ENCODE measurements around the gene LIN54.
A peak's percentile ranks its signal among the peaks of the same experiment; 100 is the strongest.
"Not testable (repeated sequence)": the region's sequence is repeated elsewhere in the genome, so short reads cannot be mapped to it uniquely, and the experiment has no call there.

LIN54 gene

DNA sequence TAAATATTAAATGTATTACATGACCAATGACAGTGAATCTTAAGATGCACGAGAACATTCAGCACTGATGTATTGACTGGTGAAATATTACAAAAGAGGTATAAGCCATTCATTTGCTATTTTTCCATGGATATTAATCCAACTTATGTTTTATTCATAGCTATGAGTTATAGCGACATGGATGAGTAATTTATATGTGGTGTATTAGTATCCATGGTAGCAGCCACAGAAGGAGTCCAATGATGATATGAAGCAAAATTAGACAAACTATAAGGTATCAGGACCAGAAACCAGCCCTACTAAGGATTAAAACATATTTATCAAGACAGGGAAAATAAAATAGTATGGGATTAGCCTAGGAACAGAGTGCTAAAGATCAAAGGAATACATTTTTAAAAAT is 59.4 kb downstream of the LIN54 start:
- no peak for DNase-seq (ENCODE audit: low read depth in 1 of 2, low spot score in 1 of 2)

DNA sequence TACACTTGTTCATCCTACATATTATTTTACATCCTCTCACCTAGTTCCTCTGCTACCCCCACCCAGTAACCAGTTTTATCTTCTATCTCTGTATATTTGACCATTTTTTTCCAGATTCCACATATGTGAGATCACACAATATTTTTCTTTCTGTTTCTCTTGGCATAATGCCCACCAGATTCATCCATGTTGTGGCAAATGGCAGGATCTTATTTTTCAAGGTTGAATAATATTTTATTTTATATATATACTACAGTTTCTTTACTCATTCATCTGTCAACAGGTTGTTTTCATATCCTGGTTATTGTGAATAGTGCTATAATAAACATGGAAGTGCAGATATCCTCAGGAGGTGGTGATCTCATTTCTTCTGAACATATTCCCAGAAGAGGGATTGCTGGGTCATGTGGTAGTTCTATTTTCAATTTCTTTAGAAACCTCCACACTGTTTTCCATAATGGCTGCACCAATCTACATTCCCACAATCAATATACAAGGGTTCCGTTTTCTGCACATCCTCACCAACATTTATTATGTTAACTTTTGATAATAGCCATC is 61.9 kb downstream of the LIN54 start:
- DNase-seq (ENCODE audit: low read depth in 1 of 2, low spot score in 1 of 2): no peak

DNA sequence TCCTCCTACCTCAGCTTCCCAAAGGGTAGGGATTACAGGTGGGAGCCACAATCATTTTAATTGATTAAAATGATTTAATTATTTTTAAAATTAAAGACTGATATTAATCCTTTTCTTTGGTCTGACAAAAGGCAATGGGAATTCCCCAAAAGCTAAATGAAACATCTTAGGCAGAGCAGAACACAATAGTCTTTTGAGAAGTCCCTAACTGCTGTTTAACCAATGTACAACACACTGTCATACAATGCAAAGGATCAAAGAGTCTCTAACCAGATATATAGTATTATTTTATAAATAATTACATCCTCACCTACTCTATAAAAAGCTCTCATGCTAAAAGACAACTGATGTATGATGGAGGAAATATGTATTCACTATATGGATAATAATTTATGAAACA is 63.1 kb downstream of the LIN54 start:
- no peak for DNase-seq (ENCODE audit: low read depth in 1 of 2, low spot score in 1 of 2)

DNA sequence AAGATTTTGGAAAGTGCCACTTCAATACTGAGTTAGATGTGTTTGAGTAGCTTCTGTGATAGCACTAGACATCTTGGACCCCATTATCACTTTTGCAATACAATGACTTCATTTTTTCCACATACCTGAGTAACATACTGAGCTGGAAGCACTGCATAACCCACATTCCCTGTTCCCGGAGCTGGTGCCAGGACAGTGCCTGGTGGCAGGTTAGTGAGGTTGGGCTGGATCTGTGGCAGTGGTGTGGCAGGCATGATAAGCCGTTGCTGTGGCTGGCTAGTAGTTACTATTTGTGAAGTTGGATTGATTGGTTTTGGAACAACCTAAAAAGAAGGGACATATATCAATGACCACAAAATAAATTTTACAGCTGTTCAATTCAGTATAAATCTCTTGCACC is 71.2 kb downstream of the LIN54 start:
- no peak for DNase-seq (ENCODE audit: low read depth in 1 of 2, low spot score in 1 of 2)

DNA sequence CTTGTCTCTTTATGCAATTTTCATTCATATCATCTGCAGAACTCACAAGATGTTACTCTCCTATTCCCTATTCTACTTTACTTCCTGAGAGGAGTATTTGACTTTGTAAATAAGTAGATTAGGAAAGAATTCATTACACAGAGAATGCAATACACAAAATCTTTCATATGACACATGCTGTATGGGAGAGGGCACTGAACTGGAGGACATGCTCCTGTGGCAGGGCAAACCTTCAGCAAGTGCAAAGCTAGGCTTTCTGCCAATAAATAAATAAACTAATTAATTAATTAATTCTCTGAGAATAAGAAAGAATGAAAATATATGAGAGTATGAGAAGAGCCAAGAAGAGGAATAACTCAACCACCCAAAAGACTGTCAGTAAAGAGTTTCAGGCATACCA is 76.2 kb downstream of the LIN54 start:
- DNase-seq (ENCODE audit: low read depth in 1 of 2, low spot score in 1 of 2): no peak

DNA sequence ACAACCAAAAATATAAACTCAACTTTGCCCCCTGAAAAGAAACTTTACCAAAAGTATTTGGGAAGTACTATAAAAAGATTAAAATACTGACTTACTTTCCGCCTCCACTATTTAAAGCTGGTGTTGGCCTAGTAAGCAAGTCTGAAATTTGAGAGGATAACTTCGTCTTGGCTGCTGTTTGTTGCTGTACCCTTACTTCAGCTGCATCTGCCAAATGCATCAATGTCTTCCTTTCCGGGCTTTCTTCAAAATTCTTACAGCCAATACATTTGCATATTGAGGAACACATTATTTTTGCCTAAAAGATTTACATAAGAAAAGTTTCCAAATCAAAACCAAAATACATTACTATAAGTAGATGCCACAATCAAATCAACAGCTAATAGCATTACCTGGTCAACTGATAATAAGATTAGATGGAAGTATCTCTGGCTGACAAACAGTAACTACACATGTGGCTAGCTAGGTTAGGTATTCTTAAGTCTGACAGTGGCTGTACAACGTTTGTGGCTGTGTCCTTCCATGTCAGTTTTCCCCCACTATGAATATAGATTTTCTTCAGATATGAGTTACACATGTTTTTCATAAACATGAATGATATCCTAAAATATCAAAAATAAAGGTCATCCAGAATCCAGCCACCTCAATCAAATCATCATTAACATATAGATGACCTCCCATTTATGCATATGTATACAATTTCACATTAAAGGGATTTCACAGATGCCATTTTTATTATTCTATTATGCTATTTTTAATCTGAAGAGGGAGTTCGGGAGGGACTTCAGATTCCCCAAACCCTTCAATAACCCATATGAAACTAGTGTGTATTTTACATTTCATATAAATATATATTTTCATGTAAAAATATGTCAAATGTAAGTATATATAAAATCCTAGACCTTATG is 79.5 kb downstream of the LIN54 start:
- DNase-seq (ENCODE audit: low read depth in 1 of 2, low spot score in 1 of 2): no peak

DNA sequence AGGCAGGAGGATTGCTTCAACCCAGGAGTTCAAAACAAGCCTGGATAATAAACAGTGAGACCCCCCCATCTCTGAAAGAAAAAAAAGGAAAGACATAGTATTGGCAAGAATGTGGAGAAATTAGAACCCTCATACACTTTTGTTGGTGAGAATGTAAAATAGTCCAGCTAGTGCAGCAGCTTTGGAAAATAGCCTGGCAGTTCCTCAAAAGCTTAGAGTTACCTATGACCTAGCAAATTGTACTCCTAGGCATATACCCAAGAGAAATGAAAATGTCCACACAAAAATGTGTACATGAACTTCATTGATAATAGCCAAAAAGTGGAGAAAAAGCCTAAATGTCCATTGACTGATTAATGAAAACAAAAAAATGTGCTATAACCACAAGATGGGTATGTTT is 88.8 kb downstream of the LIN54 start:
- DNase-seq (ENCODE audit: low read depth in 1 of 2, low spot score in 1 of 2): no peak

DNA sequence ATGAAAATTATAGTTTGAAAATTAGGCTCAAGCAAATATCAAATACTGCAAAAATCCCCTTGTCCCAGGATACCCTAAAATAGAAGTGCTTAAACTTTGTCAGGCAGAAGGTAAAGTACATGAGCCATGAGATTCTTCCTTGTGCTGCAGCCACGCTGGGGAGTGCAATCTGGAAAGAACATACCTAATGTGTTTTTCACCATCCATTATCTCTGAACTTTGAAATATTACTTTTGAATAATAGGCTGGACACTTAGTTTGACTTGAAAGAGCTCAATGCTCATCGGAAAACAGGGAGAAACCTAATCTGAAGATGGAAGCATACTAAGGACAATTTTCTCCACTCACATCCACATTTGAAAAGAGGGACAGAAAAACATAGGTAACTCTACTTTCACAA is 91.2 kb downstream of the LIN54 start:
- DNase-seq (ENCODE audit: low read depth in 1 of 2, low spot score in 1 of 2): no peak

DNA sequence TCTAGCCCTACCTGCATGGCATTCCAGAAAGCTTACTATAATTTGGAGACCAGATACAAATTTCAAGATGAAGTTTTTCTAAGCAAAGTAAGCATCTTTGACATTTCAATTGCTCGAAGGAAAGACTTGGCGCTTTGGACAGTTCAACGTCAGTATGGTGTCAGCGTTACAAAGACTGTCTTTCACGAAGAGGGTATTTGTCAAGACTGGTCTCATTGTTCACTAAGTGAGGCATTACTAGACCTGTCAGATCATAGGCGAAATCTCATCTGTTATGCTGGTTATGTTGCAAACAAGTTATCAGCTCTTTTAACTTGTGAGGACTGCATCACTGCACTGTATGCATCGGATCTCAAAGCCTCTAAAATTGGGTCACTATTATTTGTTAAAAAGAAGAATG is 92.5 kb downstream of the LIN54 start:
- DNase-seq (ENCODE audit: low read depth in 1 of 2, low spot score in 1 of 2): no peak

DNA sequence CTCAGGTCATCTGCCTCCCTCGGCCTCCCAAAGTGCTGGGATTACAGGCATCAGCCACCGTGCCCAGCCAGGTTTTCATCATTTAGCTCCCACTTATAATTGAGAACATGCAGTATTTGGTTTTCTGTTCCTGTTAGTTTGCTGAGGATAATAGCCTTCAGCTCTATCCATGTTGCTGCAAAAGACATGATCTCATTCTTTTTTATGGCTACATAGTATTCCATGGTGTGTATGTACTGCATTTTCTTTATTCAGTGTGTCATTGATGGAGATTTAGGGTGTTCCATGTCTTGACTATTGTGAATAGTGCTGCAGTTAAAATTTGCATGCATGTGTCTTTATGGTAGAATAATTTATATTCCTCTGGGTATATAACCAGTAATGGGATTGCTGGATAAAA is 96.7 kb downstream of the LIN54 start:
- not testable (repeated sequence) for DNase-seq (ENCODE audit: low read depth in 1 of 2, low spot score in 1 of 2)

DNA sequence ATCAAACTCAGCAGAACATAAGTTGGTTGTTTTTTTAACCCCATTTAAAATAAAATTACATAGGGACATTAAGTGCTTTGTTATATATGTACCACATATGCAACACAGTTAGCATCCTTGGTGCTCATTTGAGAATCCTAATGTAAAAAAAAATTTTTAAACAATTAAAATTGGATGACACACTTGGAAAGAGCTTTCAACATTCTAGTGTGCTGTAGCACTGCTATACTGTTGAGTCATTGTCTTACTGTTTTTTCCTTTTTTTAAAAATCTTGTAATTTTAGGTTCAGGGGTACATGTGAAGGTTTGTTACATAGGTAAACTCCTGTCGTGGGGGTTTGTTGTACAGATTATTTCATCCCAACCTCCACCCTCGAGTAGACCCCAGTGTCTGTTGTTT is 97.3 kb downstream of the LIN54 start:
- no peak for DNase-seq (ENCODE audit: low read depth in 1 of 2, low spot score in 1 of 2)

DNA sequence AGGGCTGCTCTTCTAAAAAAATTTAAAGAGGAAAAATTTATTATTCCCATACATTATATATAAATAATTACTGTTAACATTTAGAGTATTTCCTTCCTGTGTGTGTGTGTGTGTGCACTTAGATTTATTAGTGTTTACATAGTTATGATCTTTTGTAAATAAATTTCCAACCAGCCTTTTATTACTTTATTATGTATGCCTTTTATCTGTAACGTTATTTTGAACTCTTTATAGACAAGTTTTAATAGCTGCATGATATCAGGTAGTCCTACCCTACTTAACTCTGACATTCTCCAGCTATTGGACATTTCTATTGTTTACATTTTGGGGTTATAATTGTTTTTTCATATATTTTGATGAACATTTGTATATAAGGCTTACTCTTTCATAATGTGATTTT is 101.3 kb downstream of the LIN54 start:
- no peak for DNase-seq (ENCODE audit: low read depth in 1 of 2, low spot score in 1 of 2)

DNA sequence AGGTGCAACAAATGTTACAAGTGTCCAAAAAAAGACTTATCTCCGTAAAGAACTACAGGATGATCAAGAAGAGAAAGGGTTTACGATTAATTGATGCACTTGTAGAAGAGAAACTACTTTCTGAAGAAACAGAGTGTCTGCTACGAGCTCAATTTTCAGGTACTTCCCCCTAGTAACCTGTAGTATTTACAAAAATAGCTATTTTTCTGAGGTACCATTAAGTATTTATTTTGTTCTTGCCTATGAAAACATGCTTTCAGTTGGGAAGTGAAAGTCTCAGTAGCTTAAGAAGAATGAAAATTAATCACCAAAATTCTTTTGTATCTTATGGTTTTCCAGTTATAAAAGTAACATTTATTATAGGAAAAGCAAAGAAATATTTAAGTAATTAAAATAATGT is 104.2 kb downstream of the LIN54 start:
- no peak for DNase-seq (ENCODE audit: low read depth in 1 of 2, low spot score in 1 of 2)

DNA sequence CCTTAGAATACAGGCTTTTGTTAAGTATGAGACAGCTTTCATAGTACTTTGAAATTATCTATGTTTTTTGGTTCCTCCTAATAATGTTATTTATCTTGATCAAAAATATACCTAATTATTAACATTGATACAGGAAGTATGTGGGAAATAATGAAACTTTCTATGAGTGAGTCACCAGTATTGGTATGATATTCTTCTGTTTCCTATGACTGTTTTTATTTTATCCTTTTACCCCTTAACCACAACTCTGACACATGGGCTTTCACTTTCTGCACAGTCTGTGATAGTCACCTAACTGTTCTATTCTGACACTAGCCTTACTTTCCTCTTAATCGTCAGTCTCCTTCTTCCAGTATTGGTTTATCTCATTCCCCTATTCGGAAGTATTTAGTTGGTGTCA is 105.4 kb downstream of the LIN54 start:
- DNase-seq (ENCODE audit: low read depth in 1 of 2, low spot score in 1 of 2): no peak

DNA sequence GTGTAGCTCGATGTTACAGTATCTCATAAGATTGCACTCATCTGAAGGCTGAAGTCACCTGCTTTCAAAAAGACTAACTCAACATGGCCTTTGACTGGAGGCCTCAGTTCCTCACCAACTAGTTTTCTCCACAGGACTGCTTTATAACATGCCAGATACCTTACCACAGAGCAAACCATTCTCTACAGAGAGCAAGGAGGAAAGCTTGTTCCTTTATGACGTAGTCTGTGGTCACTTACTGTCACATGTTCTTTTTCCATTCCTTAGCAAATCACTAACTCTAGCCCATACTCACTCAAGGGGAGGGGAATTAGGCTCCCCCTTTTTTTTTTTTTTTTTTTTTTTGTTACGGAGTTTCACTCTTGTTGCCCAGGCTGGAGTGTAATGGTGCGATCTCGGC is 106.9 kb downstream of the LIN54 start:
- no peak for DNase-seq (ENCODE audit: low read depth in 1 of 2, low spot score in 1 of 2)

DNA sequence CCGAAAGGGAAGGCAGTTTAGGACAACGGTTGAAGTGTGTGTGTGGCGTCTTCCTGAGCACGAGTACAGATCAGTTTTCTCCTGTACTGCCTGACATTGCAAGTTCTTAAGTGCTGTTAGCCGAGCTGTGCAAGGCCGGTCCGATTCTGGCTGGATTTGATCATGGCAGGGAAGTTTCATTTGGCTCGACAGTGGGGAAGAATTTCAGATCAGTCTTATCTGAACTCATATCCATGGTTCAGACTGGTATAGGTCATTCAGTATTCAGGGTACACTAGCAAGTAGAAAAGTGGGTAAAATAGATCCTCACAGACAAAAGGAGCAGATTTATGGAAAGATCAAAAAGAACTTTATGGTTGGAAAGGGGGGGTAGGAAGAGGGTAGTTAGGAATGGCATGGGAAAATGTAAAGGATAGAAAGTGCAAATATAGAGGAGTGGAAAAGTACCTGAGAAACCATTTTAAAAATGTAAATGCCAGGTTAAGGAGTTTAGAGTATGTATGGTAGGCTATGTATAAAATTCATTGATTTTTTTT is 109.4 kb downstream of the LIN54 start:
- no peak for DNase-seq (ENCODE audit: low read depth in 1 of 2, low spot score in 1 of 2)

DNA sequence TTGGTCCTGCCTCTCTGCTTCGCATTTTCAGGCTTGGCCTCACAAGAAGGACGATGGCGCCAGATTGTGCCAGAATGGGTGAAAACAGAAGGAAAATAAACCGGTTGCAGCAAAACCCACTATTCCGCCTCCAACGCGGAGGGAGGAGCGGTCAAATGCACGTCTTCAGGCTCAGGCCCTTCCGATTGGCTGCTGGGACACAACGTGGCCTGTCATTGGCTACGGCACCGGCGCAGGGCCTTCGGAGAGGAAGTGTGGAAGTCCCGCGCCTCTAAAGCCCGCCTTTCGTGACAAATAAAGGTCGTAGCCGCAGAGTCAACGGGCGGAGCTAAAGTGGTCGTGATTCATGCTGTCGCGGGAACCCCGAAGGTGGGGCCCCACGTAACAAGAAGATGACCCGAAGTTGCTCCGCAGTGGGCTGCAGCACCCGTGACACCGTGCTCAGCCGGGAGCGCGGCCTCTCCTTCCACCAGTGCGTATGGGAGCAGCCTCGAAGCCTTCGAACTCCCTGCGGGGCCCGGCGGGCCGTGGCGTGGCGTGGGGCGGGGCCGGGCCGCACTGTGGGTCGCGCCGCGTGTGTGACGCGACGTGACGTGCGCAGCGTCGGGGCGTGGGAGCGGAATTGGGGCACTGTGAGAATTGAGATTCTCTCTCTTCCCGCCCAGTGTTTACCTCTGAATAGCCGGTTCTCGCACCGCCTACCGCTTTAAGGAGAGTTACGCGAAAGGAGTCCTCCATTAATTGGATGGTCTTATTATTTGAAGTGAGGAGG is 110.0 kb downstream of the LIN54 start, which contains the start of gene THAP9:
TSS of gene THAP9 (plus strand) at position 325 of the 772 bp plus-strand sequence. CDS start at position 393, 68 bp downstream.
- peak; percentile 89 to 95 for DNase-seq (ENCODE audit: low read depth in 1 of 2, low spot score in 1 of 2)

DNA sequence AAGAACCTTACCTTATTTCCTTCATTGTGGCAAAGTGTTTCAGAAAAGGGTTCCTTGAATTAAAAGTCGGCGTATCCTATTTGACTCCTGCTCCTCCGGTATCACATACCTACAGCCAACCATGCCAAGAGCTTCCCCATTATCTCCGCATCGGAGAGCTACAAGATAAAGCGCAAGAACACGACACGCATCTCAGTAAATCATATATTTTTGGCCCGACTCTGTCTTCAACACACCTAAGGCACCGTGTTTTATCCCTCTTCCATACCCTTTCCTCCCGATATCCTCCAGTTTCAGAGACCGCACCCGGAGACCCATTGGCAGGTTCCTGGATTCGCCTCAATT is 110.6 kb downstream of the LIN54 start:
- DNase-seq (ENCODE audit: low read depth in 1 of 2, low spot score in 1 of 2): no peak

DNA sequence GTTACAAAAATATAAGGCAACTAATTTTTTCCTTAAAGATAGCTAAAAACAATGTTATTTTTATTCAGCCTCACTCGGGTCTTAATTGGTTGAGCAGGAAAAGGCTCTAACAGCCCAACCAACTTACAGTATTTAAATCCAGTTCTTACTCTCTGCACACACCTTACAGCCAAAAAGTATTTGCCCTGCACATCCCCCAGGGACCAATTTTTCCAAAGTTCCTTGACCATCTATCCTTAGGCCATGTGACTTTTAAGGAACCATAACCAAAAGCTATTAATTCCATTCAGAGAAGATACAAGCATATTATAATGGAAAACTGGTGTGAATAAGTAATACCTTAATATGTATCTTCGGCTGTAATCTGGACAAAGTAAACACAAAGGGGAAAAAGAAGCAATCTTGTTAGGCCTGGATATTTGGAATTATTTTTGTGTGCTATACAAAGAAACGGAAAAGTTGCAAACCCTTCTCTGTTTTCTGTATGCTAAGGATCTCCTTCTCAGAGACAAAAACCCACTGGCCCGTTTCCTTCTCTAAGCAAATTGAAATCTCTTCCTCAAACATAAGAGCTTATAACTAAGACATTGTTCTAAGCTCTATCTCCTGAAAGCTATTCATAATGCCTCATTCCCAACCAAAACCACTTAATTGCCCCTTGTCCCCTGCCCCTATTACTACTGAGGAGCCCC is 111.1 kb downstream of the LIN54 start:
- no peak for DNase-seq (ENCODE audit: low read depth in 1 of 2, low spot score in 1 of 2)

DNA sequence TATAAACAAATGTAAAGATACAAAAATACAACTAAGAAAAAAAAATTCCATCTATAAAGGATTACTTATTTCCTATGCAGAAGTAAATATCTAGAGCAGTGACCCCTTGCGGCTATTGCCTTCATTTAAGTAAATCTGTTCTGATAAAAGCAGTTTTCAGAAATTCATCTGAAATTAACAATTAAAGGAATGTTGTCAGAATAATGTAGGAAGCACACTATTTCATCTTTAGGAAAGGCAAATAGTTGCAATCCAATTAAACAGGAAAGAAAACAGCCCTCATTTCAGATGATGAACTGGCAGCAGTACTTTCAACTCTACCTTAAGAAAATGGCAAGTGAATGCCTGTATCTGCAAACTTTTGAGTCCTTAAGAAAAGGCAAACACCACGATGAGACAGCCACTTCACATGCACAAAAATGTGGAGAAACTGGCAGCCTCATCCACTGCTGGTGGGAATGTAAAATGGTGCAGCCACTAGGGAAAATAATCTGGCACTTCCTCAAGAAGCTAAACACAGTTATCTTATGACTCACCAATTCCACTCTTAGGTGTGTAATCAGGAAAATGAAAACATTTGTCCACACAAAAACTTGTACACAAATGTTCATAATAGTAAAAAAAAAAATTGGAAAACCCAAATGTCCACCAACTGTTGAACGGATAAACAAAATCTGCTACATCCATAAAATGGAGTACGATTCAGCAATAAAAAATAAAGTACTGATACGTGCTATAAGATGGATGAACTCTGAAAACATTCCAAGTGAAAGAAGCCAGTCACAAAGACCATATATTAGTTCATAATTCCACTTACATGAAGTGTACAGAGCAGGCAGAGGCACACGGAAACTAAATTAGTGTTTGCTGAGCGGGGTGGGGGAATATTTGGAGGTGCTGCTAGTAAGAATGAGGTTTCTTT is 112.0 kb downstream of the LIN54 start:
- no peak for DNase-seq (ENCODE audit: low read depth in 1 of 2, low spot score in 1 of 2)

Data from activated T-helper 1 cell treated with anti-CD3 and anti-CD28 coated beads, Interleukin-2, amount 50 U/mL, for 16 hours (primary cell).